HG03354 (cell line): ENCODE data around the gene FAAP24.
"Not testable (repeated sequence)": the region's sequence is repeated elsewhere in the genome, so short reads cannot be mapped to it uniquely, and the experiment has no call there.

Experiments
- ATAC-seq: cut with Tn5 transposase; IDR thresholded peaks from one replicate; pipeline ENCODE4 v1.9.1; 2021; ENCODE audit warnings: mild to moderate bottlenecking; ENCODE audit not compliant: unreplicated experiment, poor library complexity, severe bottlenecking

Gene FAAP24

DNA sequence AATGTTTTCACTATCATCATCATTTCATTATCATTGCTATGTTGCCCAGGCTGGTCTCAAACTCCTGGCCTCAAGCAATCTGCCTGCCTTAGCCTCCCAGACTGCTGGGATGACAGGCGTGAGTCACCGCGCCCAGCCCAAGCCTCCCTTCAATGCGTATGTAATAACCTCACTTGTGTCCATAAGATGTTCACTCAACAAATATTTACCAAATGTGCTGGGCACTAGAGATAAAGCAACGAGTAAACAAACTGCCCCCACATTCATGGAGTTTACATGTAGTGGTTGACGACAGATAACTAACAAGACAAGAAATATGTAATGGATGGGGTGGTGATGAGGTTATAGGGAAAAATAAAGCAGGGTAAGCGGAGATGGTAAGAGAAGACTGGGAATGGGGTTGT is 25.0 kb downstream of the FAAP24 start:
- not testable (repeated sequence) for ATAC-seq

GRCh38 chr19:32997716-32998355 is 25.8 kb downstream of the FAAP24 start:
- ATAC-seq = no peak

DNA sequence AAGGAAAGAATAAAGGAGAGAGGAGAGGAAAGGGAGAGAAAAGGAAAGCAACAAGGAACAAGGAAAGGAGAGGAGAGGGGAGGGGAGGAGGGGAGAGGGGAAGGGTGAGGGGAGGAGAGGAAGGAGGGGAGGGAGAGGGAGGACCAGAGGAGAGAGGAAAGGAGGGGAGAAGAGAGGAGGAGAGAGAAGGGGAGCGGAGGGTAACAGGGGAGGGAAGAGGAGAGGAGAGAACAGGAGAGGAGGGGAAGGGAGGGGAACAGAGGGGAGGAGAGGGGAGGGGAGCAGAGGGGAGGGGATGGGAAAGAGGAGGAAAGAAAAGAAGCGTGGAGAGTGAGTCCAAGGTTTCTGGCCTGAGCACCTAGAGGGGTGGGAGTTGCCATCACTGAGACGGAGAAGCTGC is 26.7 kb downstream of the FAAP24 start:
- ATAC-seq = no peak

- ATAC-seq = no peak
Measured at GRCh38 chr19:33000510-33000909, 28.5 kb downstream of the FAAP24 start.

DNA sequence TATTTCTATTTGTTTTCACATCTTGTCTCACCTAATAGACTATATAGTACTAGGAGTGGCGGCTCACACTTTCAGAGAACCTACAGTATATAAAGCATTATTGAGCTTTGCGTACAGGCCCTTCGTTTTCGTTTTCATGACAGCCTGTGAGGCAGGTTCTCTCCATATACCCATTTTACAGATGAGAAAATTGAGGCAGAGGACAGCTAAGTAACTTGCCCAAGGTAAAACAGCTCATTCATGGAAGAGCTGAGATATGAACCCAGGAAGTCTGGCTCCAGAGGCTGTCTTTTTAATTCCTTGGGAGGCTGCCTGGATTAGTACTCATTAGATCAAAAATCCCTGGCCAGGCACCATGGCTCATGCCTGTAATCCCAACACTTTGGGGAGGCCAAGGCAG is 28.9 kb downstream of the FAAP24 start:
- ATAC-seq = no peak

GRCh38 chr19:33002126-33002865 is 30.3 kb downstream of the FAAP24 start:
- not testable (repeated sequence) for ATAC-seq

- not testable (repeated sequence) for ATAC-seq
Measured at GRCh38 chr19:33003424-33004024, 31.5 kb downstream of the FAAP24 start.

- no peak for ATAC-seq
Measured at GRCh38 chr19:33005440-33005839, 33.4 kb downstream of the FAAP24 start.

DNA sequence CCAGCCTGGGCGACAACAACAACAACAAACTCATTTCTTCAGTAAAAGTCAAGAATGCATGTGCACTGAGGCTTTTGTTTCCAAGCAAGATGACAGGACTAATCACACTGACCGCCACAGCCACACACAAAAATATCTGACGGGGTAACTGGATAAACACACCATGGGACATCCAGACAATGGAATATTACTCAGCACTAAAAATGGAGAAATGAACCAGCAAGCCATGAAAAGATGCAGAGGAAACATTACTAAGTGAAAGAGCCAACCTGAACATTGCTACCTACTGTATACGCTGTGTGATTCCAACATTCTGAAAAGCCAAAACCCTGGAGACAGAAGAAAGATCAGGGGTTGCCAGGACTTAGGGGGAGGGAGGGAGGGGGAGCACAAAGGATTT is 36.7 kb downstream of the FAAP24 start:
- no peak for ATAC-seq

DNA sequence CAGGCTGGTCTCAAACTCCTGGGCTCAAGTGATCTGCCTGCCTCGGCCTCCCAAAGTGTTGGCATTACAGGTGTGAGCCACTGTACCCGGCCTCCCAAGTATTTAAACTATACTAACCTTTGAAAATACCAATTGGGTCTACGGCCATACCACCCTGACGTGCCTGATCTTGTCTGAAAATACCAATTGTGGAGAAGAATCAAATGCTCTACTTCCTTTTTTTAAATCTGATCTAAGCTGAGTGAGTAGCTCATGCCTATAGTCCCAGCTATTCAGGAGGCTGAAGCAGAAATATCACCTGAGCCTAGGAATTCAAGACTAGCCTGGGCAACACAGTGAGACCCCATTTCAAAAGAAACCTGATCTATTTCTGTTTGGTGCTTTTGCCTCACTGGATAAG is 38.8 kb downstream of the FAAP24 start:
- not testable (repeated sequence) for ATAC-seq

DNA sequence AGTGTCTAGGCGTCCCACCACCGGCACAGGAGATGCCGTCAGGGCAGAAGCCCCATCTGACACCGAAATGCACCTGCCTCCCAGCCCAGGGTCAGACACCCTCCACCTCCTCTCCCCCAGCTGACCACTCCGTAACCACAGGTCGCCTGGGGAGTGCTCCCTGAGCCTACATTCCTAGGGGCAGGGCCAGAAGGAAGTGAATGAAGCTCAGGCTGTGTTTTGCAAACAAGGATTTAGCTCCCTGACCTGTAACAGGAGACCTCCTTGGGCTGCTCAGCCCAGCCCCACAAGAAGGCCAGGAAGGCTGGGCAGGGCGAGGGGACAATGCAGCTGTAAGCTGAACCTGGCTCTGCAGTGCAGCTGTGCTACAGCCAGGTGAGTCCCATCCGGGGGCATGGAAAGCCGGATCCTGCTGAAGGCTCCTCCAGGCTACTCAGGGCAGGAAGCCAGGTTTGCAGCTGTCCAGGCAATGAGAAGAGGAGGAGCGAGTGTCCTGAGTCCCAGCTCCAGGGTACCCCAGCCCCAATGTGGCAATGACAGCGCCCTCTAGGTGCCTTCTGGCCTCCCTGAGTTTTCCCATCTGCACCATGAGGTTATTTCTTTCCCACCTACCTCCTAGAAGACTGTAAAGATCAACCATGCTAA is 50.6 kb downstream of the FAAP24 start:
- no peak for ATAC-seq

DNA sequence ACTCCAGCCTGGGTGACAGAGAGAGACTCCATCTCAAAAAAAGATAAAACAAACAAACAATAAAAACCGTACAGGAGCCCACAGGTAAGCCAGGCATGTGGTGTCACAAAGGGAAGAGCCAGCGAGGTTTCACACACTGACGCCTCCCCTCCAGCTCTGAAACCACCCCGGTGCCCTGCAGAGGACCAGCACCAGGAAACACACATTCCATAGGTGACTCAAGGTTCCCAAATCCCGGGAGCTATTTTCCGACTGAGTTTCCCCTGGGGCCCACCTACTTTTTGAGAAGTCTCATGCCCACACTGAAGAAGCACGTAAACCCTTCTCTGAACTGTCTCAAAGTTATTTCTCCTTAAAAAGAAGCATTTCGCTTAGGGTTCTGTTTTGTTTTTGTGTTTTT is 52.4 kb downstream of the FAAP24 start:
- no peak for ATAC-seq

GRCh38 chr19:33025468-33026238 is 53.6 kb downstream of the FAAP24 start:
- not testable (repeated sequence) for ATAC-seq

DNA sequence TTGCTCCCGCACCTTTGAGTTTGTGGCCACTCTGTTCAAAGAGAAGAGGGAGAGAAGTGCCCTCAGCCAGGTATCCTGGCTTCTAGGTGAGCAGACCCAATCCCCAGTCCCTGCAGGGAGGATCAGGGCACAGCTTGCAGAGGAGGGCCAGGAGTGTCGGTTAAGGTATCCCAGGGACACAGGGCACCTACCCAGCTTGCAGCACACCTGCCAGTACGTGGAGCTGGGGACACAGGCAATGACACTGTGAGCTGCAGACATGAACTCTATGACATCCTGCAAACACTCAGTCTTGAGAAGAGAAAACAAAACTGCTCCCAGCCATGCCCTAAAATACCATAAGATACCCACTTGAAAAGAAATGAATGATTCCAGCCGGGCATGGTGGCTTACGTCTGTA is 54.6 kb downstream of the FAAP24 start:
- not testable (repeated sequence) for ATAC-seq
